Measurements from ENCODE around the gene ACTA2.

The ACTA2 gene

DNA sequence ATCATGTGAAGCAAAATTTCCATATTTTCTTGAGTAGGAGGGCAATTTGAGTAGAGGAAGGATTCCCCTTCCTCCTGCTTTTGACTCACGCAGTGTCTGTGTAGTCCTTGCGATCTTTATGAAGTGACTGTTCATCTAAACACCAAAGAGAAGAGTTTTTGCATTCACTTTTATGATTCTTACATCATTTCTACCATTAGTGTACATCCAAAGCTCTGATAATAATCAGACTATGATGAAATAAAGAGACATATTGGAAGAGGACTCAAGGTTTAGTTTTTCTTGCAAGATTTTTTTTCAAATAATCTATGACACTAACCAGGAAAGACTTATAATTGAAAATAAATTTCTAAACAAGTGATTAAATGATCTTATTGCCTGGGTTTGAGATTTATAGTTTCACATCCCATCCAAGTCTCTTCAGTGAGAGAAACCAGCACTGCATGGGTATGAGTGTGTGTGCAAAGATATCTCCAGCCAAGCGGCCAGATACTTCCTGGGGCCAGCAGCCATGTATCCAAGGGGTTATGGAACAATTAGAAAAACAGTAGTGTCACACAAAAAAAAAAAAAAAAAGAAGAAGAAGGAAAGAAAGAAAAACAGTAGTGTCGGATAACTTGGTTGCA is 2.0 kb upstream of the ACTA2 start:
- TF ChIP-seq, protein P1, sequence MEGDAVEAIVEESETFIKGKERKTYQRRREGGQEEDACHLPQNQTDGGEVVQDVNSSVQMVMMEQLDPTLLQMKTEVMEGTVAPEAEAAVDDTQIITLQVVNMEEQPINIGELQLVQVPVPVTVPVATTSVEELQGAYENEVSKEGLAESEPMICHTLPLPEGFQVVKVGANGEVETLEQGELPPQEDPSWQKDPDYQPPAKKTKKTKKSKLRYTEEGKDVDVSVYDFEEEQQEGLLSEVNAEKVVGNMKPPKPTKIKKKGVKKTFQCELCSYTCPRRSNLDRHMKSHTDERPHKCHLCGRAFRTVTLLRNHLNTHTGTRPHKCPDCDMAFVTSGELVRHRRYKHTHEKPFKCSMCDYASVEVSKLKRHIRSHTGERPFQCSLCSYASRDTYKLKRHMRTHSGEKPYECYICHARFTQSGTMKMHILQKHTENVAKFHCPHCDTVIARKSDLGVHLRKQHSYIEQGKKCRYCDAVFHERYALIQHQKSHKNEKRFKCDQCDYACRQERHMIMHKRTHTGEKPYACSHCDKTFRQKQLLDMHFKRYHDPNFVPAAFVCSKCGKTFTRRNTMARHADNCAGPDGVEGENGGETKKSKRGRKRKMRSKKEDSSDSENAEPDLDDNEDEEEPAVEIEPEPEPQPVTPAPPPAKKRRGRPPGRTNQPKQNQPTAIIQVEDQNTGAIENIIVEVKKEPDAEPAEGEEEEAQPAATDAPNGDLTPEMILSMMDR (IDR thresholded peaks at IDR 0.05; ENCODE audit: borderline replicate concordance, insufficient read depth, low read depth, low read length), result no peak
- H3K4me3 ChIP-seq (ENCODE audit: low read depth, low read length), result no peak overlapping the region

DNA sequence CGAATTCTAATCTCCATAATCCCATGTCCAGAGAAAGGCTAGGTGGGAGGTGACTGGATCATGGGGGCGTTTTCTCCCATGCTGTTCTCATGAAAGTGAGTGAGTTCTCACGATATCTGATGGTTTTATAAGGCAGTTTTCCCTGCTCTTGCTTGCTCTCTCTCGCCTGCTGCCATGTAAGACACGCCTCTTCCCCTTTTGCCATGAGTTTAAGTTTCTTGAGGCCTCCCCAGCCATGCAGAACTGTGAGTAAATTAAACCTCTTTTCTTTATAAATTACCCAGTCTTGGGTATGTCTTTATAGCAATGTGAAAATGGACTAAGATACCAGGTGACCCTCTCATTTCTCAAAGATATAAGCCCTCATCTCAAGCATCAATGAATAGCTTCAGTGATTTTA is 1.1 kb upstream of the ACTA2 start:
- no peak overlapping the region for H3K4me3 ChIP-seq (ENCODE audit: low read depth, low read length)
- TF ChIP-seq, protein P1 (IDR thresholded peaks at IDR 0.05; ENCODE audit: borderline replicate concordance, insufficient read depth, low read depth, low read length), result no peak

- TF ChIP-seq, protein P1 (IDR thresholded peaks at IDR 0.05; ENCODE audit: borderline replicate concordance, insufficient read depth, low read depth, low read length), result no peak
- no peak overlapping the region for H3K4me3 ChIP-seq (ENCODE audit: low read depth, low read length)
Observed at GRCh38 chr10:88949912-88950837, 2.4 kb downstream of the ACTA2 start.

DNA sequence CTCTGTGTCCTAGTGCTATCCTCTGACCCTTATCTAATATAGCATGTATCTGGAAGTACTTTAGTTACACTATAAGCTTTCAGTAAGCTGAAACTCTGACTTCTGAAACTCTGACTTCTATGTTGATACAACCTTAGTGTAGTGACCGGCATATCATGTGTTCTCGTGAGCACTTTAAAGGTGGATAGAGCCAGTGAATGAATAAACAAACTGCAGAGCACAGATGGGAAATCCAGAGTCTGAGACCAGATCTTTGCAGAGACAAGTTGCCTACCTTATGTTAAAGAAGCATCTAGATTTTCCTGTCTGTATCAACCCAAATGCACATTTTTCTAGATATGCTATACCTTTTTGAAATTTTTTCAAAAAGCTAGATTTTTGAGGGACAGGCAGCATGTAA is 3.5 kb downstream of the ACTA2 start:
- TF ChIP-seq, protein P1 (IDR thresholded peaks at IDR 0.05; ENCODE audit: borderline replicate concordance, insufficient read depth, low read depth, low read length), result no peak
- no peak overlapping the region for H3K4me3 ChIP-seq (ENCODE audit: low read depth, low read length)

DNA sequence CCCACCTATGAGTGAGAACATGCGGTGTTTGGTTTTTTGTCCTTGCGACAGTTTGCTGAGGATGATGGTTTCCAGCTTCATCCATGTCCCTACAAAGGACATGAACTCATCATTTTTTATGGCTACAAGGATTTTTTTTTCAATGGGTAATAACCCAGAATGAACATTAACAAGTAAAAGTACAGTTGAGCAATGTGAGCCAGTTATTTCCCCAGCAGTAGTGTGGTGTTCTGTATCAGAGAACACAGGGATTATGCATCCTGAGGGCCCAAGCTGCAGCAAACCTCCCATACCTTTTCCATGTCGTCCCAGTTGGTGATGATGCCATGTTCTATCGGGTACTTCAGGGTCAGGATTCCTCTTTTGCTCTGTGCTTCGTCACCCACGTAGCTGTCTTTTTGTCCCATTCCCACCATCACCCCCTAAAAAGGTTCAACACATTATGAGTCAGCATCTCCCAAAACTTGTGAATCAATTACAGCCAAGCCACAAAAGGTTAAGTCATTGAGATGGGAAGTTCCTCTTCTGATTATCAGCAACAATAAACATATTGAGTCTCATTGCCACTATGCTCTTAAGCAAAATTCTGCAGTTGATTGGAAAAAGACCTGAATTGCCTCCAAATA is 5.5 kb downstream of the ACTA2 start:
- TF ChIP-seq, protein P1 (IDR thresholded peaks at IDR 0.05; ENCODE audit: borderline replicate concordance, insufficient read depth, low read depth, low read length), result no peak
- no peak overlapping the region for H3K4me3 ChIP-seq (ENCODE audit: low read depth, low read length)

GRCh38 chr10:88946200-88946599 is 6.4 kb downstream of the ACTA2 start:
- no peak overlapping the region for H3K4me3 ChIP-seq (ENCODE audit: low read depth, low read length)
- TF ChIP-seq, protein P1 (IDR thresholded peaks at IDR 0.05; ENCODE audit: borderline replicate concordance, insufficient read depth, low read depth, low read length), result no peak
